ENCODE measurements around the gene MASP2. TPM values are rescaled to one million over a fixed set of nuclear protein-coding genes. Genes with fewer than 3 reads are reported as not detected.
"Not testable (repeated sequence)": the region's sequence is repeated elsewhere in the genome, so short reads cannot be mapped to it uniquely, and the experiment has no call there.

Gene MASP2
- total RNA-seq, 1 experiment from 2014 or later = 0.51 TPM

- H3K4me1 Mint-ChIP-seq (ENCODE audit: insufficient read depth, unreplicated experiment) = peaks cover 19% of the 10 kb centered on the region
- no peak for TF ChIP-seq CTCF (IDR thresholded peaks at IDR 0.05; ENCODE audit: unreplicated experiment)
- DNase-seq (ENCODE audit: unreplicated experiment) = no peak
- ChIA-PET POLR2A (interaction anchor here (0.8 to 2.7 kb wide), 2 partner anchors 12 to 180 kb away, joined by 3 to 13 read pairs; partner anchors contain the start of gene TARDBP), CTCF (interaction anchor here (0.8 to 1.0 kb wide), 2 partner anchors 13 to 618 kb away, joined by 3 to 7 read pairs; no protein-coding TSS in a partner anchor)
- H3K36me3 Mint-ChIP-seq (ENCODE audit: insufficient read depth, unreplicated experiment) = peaks cover 92% of the 10 kb centered on the region
- no peaks in the 10 kb centered on the region for H3K9me3 Mint-ChIP-seq (ENCODE audit: unreplicated experiment)
- H3K4me3 Mint-ChIP-seq (ENCODE audit: unreplicated experiment) = no peak overlapping the region
- H3K27ac Mint-ChIP-seq (ENCODE audit: low read depth, unreplicated experiment) = no peak overlapping the region
- intact Hi-C loops (cut with micrococcal nuclease) = no loop called here
- no TSS peak for BruUV-seq (replicated peaks)
- no peaks in the 10 kb centered on the region for H3K27me3 Mint-ChIP-seq (ENCODE audit: insufficient read depth, unreplicated experiment)
Observed at GRCh38 chr1:11024154-11024873, 22.7 kb downstream of the MASP2 start.

GRCh38 chr1:11023201-11023600, 23.8 kb downstream of the MASP2 start:
- H3K27me3 Mint-ChIP-seq (ENCODE audit: insufficient read depth, unreplicated experiment) = no peaks in the 10 kb centered on the region
- H3K9me3 Mint-ChIP-seq (ENCODE audit: unreplicated experiment) = no peaks in the 10 kb centered on the region
- no peak for DNase-seq (ENCODE audit: unreplicated experiment)
- H3K4me1 Mint-ChIP-seq (ENCODE audit: insufficient read depth, unreplicated experiment) = peaks cover 19% of the 10 kb centered on the region
- H3K36me3 Mint-ChIP-seq (ENCODE audit: insufficient read depth, unreplicated experiment) = peaks cover 93% of the 10 kb centered on the region
- ChIA-PET POLR2A (interaction anchor here (2.2 to 2.7 kb wide), 2 partner anchors 10 kb away, joined by 12 to 13 read pairs; partner anchors contain the start of gene TARDBP), CTCF (interaction anchor here (0.6 kb wide), 1 partner anchor 521 kb away, joined by 3 read pairs; no protein-coding TSS in a partner anchor)
- TF ChIP-seq CTCF (IDR thresholded peaks at IDR 0.05; ENCODE audit: unreplicated experiment) = no peak
- no peak overlapping the region for H3K4me3 Mint-ChIP-seq (ENCODE audit: unreplicated experiment)
- intact Hi-C loops (cut with micrococcal nuclease) = no loop called here
- H3K27ac Mint-ChIP-seq (ENCODE audit: low read depth, unreplicated experiment) = no peak overlapping the region
- BruUV-seq (replicated peaks) = no TSS peak

GRCh38 chr1:11019971-11020370, 27.1 kb downstream of the MASP2 start:
- Mint-ChIP-seq H3K36me3 (ENCODE audit: insufficient read depth, unreplicated experiment) (peaks cover 98% of the 10 kb centered on the region), H3K27ac (ENCODE audit: low read depth, unreplicated experiment) (no peak overlapping the region), H3K4me1 (ENCODE audit: insufficient read depth, unreplicated experiment) (peaks cover 18% of the 10 kb centered on the region), H3K9me3 (ENCODE audit: unreplicated experiment) (no peaks in the 10 kb centered on the region), H3K4me3 (ENCODE audit: unreplicated experiment) (no peak overlapping the region), H3K27me3 (ENCODE audit: insufficient read depth, unreplicated experiment) (no peaks in the 10 kb centered on the region)
- DNase-seq (ENCODE audit: unreplicated experiment) = no peak
- intact Hi-C loops (cut with micrococcal nuclease) = no loop called here
- no peak for TF ChIP-seq CTCF (IDR thresholded peaks at IDR 0.05; ENCODE audit: unreplicated experiment)
- CTCF ChIA-PET = interaction anchor here (1.5 kb wide), 2 partner anchors 18 to 29 kb away, joined by 5 to 7 read pairs; no protein-coding TSS in a partner anchor
- no TSS peak for BruUV-seq (replicated peaks)
- POLR2A ChIA-PET = interaction anchor here (0.6 to 0.7 kb wide), 3 partner anchors 8 to 482 kb away, joined by 3 read pairs; no protein-coding TSS in a partner anchor

- BruUV-seq (replicated peaks); H3K27me3 Mint-ChIP-seq (ENCODE audit: insufficient read depth, unreplicated experiment); CTCF ChIA-PET; POLR2A ChIA-PET; H3K27ac Mint-ChIP-seq (ENCODE audit: low read depth, unreplicated experiment); H3K9me3 Mint-ChIP-seq (ENCODE audit: unreplicated experiment); DNase-seq (ENCODE audit: unreplicated experiment); intact Hi-C loops (cut with micrococcal nuclease); H3K4me3 Mint-ChIP-seq (ENCODE audit: unreplicated experiment): not testable (repeated sequence)
- H3K4me1 Mint-ChIP-seq (ENCODE audit: insufficient read depth, unreplicated experiment) = peaks cover 12% of the 10 kb centered on the region
- H3K36me3 Mint-ChIP-seq (ENCODE audit: insufficient read depth, unreplicated experiment) = peaks cover 98% of the 10 kb centered on the region
Observed at GRCh38 chr1:11019358-11019757, 27.7 kb downstream of the MASP2 start.
